Measurements from ENCODE around the gene PSPH.
"Not testable (repeated sequence)": the region's sequence is repeated elsewhere in the genome, so short reads cannot be mapped to it uniquely, and the experiment has no call there.

The PSPH gene

DNA sequence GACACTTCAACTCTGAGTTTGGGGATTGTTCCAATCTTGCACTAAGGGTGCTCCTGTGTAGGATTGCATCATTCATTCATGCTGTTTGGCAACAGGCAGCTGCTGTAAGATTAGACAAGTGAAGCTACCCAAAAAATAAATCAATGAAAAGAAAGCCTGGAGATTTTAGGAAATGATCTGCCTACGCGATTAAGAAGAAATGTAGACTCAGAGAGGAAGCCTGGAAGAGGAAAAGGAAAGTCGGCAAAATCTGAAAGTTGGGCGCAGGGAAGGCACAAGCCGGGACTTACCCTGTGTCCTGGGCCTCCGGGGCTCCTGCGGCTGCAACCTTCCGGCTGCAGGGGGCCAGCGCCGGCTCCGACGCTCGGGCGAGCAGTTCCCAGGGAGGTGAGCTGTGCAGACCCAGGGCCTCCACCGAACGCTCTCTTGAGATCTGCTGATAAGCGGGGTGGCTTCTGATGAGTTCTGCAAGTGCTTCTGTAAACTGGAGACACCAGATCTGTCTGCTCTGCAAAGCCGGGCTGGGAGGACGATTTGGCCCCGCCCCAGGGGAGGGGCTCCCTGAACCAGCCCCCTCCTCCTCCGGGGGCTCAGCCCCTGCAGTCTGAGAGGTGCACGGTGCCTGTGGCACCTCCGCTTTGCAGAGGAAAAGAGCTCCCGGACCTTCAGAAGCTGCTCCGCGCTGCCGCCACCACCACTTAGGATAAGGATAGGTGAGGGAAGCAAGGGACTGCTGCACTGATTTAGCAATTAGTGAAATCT lies 17.4 kb downstream of the PSPH start:
- TF ChIP-seq, protein P1, sequence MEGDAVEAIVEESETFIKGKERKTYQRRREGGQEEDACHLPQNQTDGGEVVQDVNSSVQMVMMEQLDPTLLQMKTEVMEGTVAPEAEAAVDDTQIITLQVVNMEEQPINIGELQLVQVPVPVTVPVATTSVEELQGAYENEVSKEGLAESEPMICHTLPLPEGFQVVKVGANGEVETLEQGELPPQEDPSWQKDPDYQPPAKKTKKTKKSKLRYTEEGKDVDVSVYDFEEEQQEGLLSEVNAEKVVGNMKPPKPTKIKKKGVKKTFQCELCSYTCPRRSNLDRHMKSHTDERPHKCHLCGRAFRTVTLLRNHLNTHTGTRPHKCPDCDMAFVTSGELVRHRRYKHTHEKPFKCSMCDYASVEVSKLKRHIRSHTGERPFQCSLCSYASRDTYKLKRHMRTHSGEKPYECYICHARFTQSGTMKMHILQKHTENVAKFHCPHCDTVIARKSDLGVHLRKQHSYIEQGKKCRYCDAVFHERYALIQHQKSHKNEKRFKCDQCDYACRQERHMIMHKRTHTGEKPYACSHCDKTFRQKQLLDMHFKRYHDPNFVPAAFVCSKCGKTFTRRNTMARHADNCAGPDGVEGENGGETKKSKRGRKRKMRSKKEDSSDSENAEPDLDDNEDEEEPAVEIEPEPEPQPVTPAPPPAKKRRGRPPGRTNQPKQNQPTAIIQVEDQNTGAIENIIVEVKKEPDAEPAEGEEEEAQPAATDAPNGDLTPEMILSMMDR (IDR thresholded peaks at IDR 0.05; ENCODE audit: low read length, missing control alignments) = peak; percentile 21
- peak overlapping the region; percentile 70 for H3K4me3 ChIP-seq (replicated peaks; ENCODE audit: low read depth, low read length)
- peak; percentile 76 for DNase-seq (ENCODE audit: low read depth)

DNA sequence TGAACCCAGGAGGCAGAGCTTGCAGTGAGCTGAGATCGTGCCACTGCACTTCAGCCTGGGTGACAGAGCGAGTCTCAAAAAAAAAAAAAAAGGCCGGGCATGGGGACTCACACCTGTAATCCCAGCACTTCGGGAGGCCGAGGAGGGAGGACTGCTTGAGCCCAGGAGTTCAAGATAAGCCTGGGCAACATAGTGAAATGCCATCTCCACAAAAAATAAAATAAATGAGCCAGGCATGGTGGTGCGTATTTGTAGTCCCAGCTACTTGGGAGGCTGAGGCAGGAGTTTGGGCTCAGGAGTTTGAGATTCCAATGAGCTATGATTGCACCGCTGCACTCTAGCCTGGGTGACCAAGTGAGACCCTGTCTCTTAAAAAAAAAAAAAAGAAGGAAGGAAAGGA lies 18.7 kb downstream of the PSPH start:
- not testable (repeated sequence) for DNase-seq (ENCODE audit: low read depth); H3K4me3 ChIP-seq (replicated peaks; ENCODE audit: low read depth, low read length)

DNA sequence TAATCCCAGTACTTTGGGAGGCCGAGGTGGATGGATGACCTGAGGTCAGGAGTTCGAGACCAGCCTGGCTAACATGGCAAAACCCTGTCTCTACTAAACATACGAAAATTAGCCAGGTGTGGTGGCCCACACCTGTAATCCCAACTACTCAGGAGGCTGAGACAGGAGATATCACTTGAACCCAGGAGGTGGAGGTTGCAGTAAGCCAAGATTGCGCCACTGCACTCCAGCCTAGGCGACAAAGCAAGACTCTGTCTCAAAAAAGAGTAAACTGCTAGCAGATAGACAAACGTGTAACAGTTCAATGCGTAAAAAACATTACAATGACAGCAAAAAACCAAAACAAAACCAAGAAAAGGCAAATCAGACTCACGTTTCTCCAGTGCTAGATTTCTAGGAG lies 19.7 kb downstream of the PSPH start:
- not testable (repeated sequence) for H3K4me3 ChIP-seq (replicated peaks; ENCODE audit: low read depth, low read length); DNase-seq (ENCODE audit: low read depth)

DNA sequence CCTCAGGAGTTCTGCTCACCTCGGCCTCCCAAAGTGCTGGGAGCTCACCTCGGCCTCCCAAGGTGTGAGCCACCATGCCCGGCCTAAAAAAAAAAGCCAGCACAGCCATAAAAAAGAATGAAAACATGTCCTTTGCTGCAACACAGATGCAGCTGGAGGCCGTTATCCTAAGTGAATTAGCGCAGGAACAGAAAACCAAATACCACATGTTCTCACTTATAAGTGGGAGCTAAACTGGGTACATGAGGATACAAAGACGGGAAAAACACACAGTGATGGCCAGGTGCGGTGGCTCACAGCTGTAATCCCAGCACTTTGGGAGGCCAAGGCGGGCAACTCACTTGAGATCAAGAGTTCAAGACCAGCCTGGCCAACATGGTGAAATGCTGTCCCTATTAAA lies 20.9 kb downstream of the PSPH start:
- DNase-seq (ENCODE audit: low read depth) = no peak
- no peak overlapping the region for H3K4me3 ChIP-seq (replicated peaks; ENCODE audit: low read depth, low read length)
- TF ChIP-seq, protein P1 (IDR thresholded peaks at IDR 0.05; ENCODE audit: low read length, missing control alignments) = no peak

DNA sequence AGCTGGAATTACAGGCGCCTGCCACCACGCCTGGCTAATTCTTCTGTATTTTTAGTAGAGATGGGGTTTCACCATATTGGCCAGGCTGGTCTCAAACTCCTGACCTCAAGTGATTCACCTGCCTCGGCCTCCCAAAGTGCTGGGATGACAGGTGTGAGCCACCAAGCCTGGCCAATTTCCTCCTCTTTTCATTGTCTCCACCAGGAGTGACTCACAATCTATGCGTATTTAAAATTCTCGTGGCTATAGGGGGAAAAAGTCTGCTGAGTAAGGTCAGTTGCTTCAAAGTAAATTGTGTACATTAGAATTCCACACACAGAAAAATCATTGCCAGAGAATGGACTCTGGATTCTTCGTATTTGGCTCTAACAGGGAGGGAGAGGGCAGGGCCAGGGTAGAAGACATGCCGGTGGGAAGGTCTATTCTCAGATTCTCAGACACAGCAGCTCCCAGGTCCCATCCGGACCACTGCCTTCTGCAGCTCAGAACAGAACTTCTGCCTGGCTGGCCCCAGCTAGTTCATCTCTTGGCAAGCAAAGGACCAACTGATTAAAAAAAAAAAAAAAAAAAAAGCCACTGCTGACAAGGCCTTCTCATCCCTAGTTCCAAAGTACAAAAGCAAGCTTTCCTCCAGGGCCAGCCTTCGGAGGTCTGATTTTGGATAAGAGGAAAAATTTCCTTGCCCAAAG lies 22.2 kb downstream of the PSPH start:
- peak; percentile 20 for DNase-seq (ENCODE audit: low read depth)
- H3K4me3 ChIP-seq (replicated peaks; ENCODE audit: low read depth, low read length) = no peak overlapping the region
- TF ChIP-seq, protein P1 (IDR thresholded peaks at IDR 0.05; ENCODE audit: low read length, missing control alignments) = no peak

DNA sequence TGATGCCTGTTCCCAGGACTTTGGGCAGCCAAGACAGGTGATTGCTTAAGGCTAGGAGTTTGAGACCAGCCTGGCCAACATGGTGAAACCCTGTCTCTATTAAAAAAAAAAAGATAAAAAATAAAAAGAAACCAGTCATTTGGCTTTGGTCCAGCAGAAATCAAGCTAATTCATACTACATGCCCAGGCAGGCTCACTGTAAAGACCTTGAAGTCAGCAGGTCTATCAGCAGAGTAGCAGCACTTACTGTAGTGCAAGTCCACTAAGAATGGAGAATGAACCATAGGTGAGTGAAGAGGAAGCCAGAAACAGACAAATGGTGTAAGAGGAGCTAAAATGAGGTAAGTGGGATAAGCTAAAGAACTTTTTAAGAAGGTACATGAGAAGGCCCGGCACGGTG lies 24.7 kb downstream of the PSPH start:
- H3K4me3 ChIP-seq (replicated peaks; ENCODE audit: low read depth, low read length) = no peak overlapping the region
- DNase-seq (ENCODE audit: low read depth) = no peak
- TF ChIP-seq, protein P1 (IDR thresholded peaks at IDR 0.05; ENCODE audit: low read length, missing control alignments) = no peak

DNA sequence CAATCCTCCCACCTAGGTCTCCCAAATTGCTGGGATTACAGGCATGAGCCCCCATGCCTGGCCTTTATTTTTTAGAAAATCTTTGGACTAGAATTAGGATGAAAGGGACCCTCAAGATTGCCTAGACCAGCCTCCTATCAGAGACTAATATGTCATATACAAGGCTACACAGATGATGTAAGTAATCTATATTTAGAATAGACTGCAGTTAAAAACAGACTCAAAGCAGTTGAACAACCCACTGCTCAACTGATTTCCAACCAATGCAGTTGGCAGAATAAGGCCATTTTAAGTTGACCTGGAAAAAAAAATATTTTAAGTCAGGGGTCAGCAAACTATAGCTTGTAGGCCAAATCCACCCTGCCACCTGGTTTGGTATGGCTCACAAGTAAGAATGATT lies 27.7 kb downstream of the PSPH start:
- TF ChIP-seq, protein P1 (IDR thresholded peaks at IDR 0.05; ENCODE audit: low read length, missing control alignments) = no peak
- DNase-seq (ENCODE audit: low read depth) = no peak
- H3K4me3 ChIP-seq (replicated peaks; ENCODE audit: low read depth, low read length) = no peak overlapping the region

DNA sequence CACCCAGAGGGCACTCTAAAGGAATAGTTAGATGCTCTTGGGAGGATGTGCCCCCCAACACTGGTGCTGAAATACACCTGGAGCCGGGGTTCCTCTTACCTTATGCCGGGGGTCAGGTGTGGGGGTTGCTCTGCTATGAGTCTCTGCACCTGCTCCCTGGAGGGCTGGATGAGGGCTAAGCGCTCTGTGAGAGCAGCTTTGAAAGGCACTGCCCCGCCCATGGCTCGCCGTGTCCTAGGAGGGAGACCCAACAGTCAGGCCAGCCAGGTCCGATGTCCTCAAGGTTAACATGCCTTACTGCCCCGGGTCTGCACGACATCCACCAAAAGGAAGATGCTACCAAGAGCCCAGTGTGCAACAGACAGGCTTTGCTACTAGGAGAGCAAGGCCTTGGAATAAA lies 31.7 kb downstream of the PSPH start:
- no peak for DNase-seq (ENCODE audit: low read depth)
- TF ChIP-seq, protein P1 (IDR thresholded peaks at IDR 0.05; ENCODE audit: low read length, missing control alignments) = no peak
- no peak overlapping the region for H3K4me3 ChIP-seq (replicated peaks; ENCODE audit: low read depth, low read length)

DNA sequence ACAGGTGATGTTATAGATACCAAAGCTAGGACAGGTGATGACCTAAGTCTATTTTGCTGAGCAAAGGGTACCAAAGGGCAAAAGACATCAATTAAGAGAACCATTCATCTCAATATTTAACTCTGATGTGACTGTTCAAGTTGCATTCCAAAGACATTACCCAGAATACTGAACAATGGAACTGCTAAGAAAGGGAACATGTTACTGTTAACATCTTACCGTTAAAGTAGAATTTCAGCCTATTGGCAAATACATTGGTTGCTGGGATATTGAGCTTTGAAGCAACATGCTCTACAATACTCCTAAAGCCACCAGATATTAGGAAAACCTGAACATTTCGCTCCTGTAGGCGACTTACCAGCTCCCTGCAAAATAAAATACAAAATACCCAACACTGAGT lies 34.2 kb downstream of the PSPH start:
- peak; percentile 25 for DNase-seq (ENCODE audit: low read depth)
- H3K4me3 ChIP-seq (replicated peaks; ENCODE audit: low read depth, low read length) = not testable (repeated sequence)
